ENCODE data around the gene SFXN3.

The SFXN3 gene

GRCh38 chr10:101038484-101038883 is 7.5 kb downstream of the SFXN3 start:
- no peak for DNase-seq

GRCh38 chr10:101040061-101040460 is 9.0 kb downstream of the SFXN3 start:
- no peak for DNase-seq

- DNase-seq = no peak
Measured at GRCh38 chr10:101040851-101041250, 9.8 kb downstream of the SFXN3 start.

- no peak for DNase-seq
Measured at GRCh38 chr10:101041252-101041761, 10.3 kb downstream of the SFXN3 start.

- no peak for DNase-seq
Measured at GRCh38 chr10:101042118-101042517, 11.1 kb downstream of the SFXN3 start.

GRCh38 chr10:101042667-101043362 is 11.8 kb downstream of the SFXN3 start:
- peak; percentile 23 for DNase-seq

GRCh38 chr10:101043363-101043707 is 12.3 kb downstream of the SFXN3 start:
- DNase-seq = no peak

GRCh38 chr10:101044117-101044516 is 13.1 kb downstream of the SFXN3 start:
- DNase-seq = no peak

GRCh38 chr10:101046332-101047238 is 15.6 kb downstream of the SFXN3 start:
- no peak for DNase-seq

GRCh38 chr10:101047268-101047667 is 16.2 kb downstream of the SFXN3 start:
- no peak for DNase-seq

GRCh38 chr10:101047961-101048892 is 17.2 kb downstream of the SFXN3 start:
- DNase-seq = peak; percentile 30

GRCh38 chr10:101050208-101051069 is 19.4 kb downstream of the SFXN3 start:
- peak; percentile 18 for DNase-seq

GRCh38 chr10:101052285-101052684 is 21.3 kb downstream of the SFXN3 start:
- no peak for DNase-seq

- DNase-seq = no peak
Measured at GRCh38 chr10:101053516-101053915, 22.5 kb downstream of the SFXN3 start.

- DNase-seq = no peak
Measured at GRCh38 chr10:101054351-101054750, 23.3 kb downstream of the SFXN3 start.

GRCh38 chr10:101054876-101055275 is 23.8 kb downstream of the SFXN3 start:
- DNase-seq = no peak

GRCh38 chr10:101055411-101055810 is 24.4 kb downstream of the SFXN3 start:
- DNase-seq = no peak

- no peak for DNase-seq
Measured at GRCh38 chr10:101056365-101057151, 25.5 kb downstream of the SFXN3 start.

GRCh38 chr10:101060036-101060950 is 29.3 kb downstream of the SFXN3 start:
- peak; percentile 73 for DNase-seq
